Activated CD8-positive, alpha-beta memory T cell treated with anti-CD3 and anti-CD28 coated beads, Interleukin-2, amount 50 U/mL, for 1 hour (primary cell): ENCODE results near the gene PTPRD.

Experiments used
- DNase-seq: peaks from one replicate; pipeline ENCODE4 v3.0.0-alpha.2; 2020; ENCODE audit errors: extremely low read depth

PTPRD gene

GRCh38 chr9:8778356-8778755 lies 1834.4 kb downstream of the PTPRD start:
- no peak for DNase-seq

DNA sequence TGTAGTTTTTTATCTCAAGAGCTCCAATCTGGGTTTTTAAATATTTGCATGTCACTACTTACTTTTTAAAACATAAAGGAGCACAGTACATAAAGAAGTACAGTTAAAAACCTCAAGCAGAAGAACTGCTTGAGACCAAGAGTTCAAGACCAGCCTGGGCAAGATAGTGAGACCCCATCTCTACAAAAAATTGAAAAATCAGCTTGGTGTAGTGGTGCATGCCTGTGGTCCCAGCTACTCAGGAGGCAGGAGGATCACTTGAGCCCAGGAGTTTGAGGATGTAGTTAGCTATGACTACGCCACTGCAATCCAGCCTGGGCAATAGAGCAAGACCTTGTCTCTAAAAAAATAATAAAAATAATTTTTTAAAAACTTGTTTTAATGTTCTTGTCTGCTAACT lies 1840.5 kb downstream of the PTPRD start:
- DNase-seq = no peak

- DNase-seq = no peak
Measured at GRCh38 chr9:8769153-8769552, 1843.6 kb downstream of the PTPRD start.

GRCh38 chr9:8766096-8766495 lies 1846.7 kb downstream of the PTPRD start:
- DNase-seq = no peak

- DNase-seq = no peak
Measured at GRCh38 chr9:8764051-8764450, 1848.8 kb downstream of the PTPRD start.

DNA sequence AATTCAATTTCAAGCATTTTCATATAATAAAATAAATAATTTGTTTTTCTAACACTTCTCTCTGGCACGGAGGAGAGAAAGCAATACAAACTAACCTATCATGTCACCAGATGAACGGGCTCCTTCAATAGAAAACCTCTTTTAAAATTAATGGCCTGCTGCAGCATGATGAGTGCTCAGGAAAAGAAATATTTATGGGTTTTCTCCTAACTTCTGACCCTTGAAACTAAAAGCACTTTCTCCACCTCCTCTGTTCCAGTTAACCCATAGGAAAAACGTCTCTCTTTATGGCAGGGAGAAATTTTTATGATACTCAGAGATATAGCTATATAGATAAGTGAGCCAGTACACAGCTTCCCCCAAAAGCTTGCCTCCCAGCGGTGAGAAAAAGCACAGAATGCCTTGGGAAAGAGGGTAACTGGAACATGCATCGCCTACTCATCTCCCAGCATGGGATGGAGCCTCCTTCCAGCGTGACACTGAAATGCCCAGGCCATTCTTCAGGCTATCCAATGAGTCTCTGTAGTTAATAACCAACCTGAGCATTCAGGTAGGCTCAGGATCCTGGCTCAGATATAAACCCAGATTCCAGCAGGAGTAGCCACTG lies 1850.2 kb downstream of the PTPRD start:
- no peak for DNase-seq

DNA sequence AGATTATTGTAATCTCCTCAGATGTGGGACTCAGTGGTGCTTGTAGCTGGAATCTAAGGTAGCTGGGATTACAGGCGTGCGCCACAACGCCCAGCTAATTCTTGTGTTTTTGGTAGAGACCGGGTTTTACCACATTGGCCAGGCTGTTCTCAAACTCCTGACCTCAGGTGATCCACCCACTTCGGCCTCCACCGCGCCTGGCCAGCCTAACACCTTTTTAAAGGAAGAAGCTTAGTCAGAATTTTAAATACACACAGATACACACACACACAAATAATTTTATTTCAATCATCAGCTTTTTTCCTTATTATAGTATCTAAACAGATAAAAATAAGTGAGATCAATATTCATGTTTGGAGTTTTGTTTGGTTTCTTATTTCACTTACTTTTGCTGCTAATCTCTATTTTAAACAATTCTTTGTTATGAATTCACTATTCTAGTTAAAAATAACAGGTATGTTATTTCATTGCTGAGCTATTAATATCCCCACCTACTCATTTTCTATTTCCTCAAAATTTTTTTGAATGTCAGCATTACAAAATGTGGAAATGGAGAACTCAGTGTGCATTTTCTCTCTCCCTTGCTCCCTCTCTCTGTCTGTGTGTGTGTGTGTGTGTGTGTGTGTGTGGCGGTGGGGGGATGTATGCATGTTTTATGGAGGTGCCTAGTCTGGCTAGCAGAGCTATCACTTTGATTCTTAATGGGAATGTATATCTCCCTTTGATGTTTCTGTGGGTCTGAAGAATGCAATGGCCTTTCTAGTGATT lies 1852.6 kb downstream of the PTPRD start:
- DNase-seq = no peak

GRCh38 chr9:8757881-8758280 lies 1854.9 kb downstream of the PTPRD start:
- no peak for DNase-seq

- no peak for DNase-seq
Measured at GRCh38 chr9:8754751-8755150, 1858.1 kb downstream of the PTPRD start.

- no peak for DNase-seq
Measured at GRCh38 chr9:8751406-8751930, 1861.3 kb downstream of the PTPRD start.

- no peak for DNase-seq
Measured at GRCh38 chr9:8750639-8751051, 1862.2 kb downstream of the PTPRD start.

DNA sequence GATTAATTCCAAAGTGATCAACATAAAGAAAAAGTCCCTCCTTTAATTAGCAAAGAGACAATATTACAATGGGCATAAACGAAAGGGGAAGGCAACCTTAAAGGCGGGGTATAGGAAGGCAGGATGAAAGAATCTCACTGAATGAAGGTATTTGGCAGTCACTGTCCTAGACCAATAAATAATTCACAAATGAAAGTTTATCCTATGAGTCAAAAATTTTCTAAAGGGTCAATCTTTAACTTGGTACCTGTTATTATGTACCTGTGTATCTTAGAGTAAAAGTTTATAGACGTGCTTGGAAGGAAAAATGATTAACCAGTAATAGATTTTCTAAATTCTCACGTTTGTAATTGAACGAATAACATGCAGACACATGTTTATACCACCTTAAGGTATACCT lies 1867.5 kb downstream of the PTPRD start:
- no peak for DNase-seq

DNA sequence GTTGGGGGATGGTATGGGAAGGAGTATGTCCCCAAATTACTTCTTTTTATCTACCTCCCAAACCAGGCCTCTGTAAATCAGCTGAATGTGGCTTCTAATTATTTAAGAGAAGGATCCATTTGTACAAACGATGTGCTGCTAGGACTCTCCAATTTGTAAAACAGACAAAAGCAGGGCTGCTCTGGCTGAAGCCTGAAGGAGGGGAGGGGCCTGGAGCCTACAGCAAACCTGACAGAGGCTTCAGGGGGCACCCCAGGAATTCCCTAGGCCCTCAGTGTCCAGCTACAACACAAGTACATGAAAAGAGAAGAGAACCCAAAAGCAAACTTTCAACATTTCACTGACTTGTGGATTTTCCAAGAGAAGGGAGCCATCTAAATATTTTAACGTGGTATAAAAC lies 1873.9 kb downstream of the PTPRD start:
- DNase-seq = no peak

DNA sequence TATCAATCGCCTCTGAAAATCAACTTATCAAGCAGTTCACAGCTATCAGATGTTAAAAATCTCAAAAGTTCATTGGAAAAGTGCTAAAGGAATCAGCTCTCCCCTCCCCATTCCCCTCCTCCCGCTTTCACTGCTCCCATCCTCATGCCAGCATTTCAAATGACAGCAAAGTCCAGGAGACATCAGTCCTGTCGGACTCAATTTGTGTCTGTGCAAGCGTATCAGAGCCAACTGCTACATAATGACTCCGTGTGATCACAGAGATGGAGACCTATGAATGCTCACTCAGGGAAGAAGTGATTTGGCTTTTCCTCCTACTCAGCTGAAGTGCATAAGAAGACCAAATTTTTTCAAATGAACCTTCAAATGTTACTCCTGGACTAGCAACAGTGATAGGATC lies 1876.0 kb downstream of the PTPRD start:
- DNase-seq = no peak

- DNase-seq = no peak
Measured at GRCh38 chr9:8734760-8735159, 1878.0 kb downstream of the PTPRD start.

- no peak for DNase-seq
Measured at GRCh38 chr9:8733131-8733954, 1879.5 kb downstream of the PTPRD start.

DNA sequence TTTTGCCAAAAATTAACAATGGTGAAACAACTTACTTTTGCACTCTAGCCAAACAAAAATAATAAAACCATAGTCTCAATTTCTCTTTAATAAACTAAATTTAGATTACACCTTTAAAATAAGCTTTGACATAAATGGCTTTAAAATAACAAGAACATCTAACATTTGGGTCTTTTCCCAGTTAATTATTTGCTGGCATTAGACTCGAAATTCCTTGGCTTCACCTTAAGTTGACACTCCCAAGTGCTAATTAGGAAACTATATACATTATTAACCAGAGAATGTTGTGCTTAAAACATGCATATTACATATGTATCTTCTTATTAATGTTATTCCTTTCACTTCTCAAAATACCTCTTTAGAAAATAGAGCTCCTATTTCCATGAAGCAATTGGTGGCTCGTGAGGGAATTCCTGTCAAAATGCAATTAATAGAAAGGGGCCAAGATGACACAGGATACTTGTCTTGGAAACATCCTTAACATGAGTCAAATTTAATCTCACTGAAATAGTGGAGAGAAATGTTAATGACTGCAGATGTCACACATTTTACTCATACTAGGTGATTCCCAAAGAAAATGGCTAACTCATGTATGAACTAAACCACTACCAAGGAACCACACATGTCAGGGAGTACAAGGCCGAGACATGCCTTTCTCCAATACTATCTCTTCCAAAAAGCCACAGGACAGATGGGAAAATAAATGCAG lies 1880.3 kb downstream of the PTPRD start:
- DNase-seq = no peak

DNA sequence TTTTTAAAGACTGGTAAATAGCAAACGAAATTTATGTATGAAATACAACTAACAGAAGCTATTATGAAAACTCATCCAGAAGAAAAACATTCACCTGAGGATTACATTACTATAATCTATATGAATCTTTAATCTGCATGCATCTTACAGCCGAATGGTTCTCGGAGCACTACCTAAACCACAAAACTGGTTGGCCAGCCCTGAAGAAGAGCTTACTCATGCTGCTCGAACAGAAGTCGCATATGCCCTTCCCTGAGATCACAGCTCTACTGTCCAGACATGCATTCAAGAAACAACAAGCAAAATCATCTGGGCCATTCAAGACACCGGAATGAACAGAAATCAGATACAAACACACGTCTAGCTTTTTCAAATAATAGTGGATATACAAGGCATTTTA lies 1882.2 kb downstream of the PTPRD start:
- no peak for DNase-seq

DNA sequence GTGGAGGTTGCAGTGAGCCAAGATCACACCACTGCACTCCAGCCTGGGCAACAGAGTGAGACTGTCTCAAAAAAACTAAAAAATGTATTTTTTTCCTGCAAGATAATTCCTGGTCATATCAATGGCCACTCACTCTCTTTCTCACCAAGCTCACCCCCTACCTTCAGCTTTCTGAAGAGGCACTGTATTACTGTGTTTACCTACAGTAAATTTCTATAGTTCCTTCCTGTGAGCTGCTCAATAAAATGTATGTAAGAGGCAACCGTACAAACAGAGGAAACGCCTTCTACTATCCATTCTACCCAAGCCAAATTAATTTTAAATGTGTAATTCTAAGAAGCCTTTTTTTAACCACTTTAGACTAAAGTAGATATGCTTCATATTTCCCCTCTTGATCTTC lies 1883.9 kb downstream of the PTPRD start:
- no peak for DNase-seq

- DNase-seq = no peak
Measured at GRCh38 chr9:8727191-8727590, 1885.6 kb downstream of the PTPRD start.

- no peak for DNase-seq
Measured at GRCh38 chr9:8726692-8727091, 1886.1 kb downstream of the PTPRD start.

DNA sequence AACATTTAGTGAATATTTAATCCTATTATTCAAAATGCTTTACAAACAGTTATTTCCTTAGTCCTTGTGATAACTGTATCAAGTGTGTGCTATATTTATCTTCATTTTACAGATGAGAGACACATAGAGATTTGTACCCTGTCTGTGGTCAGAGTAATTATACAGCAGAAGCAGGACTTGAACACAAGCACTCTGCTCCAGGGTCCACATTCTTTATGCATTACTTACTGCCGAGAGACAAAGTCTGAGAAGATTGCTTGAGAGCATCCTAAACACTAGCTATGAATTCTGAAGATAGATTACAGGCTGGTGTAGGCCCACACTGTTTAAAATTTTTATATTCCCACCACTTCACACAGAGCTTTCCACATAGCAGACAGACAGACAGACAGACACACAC lies 1887.2 kb downstream of the PTPRD start:
- DNase-seq = no peak
